GM10847 (cell line): Measurements from ENCODE around the gene CMAS.

Experiments used
- POLR2A ChIP-seq: IDR thresholded peaks from 2 replicates; pipeline ENCODE4 v1.6.1; 2011; ENCODE audit not compliant: insufficient read length; ENCODE audit errors: extremely low read depth

Gene CMAS

GRCh38 chr12:22042976-22043669 lies 2.9 kb upstream of the CMAS start:
- TF ChIP-seq POLR2A, result no peak

- no peak for TF ChIP-seq POLR2A
Observed at GRCh38 chr12:22043943-22044342, 2.1 kb upstream of the CMAS start.

- no peak for TF ChIP-seq POLR2A
Observed at GRCh38 chr12:22044391-22044790, 1.6 kb upstream of the CMAS start.

GRCh38 chr12:22046968-22047390 lies 961 bp downstream of the CMAS start:
- TF ChIP-seq POLR2A, result no peak

GRCh38 chr12:22047494-22047893 lies 1.5 kb downstream of the CMAS start:
- no peak for TF ChIP-seq POLR2A

GRCh38 chr12:22048351-22049041 lies 2.5 kb downstream of the CMAS start:
- TF ChIP-seq POLR2A, result no peak

- no peak for TF ChIP-seq POLR2A
Observed at GRCh38 chr12:22050078-22050477, 4.1 kb downstream of the CMAS start.

- no peak for TF ChIP-seq POLR2A
Observed at GRCh38 chr12:22051114-22051698, 5.2 kb downstream of the CMAS start.

- TF ChIP-seq POLR2A, result no peak
Observed at GRCh38 chr12:22054155-22054554, 8.1 kb downstream of the CMAS start.

- no peak for TF ChIP-seq POLR2A
Observed at GRCh38 chr12:22056607-22057006, 10.6 kb downstream of the CMAS start.

GRCh38 chr12:22059976-22060647 lies 14.1 kb downstream of the CMAS start:
- TF ChIP-seq POLR2A, result no peak

GRCh38 chr12:22064968-22065367 lies 18.9 kb downstream of the CMAS start:
- TF ChIP-seq POLR2A, result no peak

- no peak for TF ChIP-seq POLR2A
Observed at GRCh38 chr12:22066310-22066709, 20.3 kb downstream of the CMAS start.

- TF ChIP-seq POLR2A, result no peak
Observed at GRCh38 chr12:22069851-22070250, 23.8 kb downstream of the CMAS start.

- no peak for TF ChIP-seq POLR2A
Observed at GRCh38 chr12:22082190-22082701, 36.2 kb downstream of the CMAS start.

GRCh38 chr12:22083167-22083566 lies 37.1 kb downstream of the CMAS start:
- TF ChIP-seq POLR2A, result no peak
